HAP-1 (cell line): ENCODE measurements around the gene DLGAP1.

Experiments used
- DNase-seq, 2 experiments: peaks; one replicate each; pipeline ENCODE4 v3.0.0-alpha.2; 2016 to 2020; ENCODE audit warnings: low spot score in 2 of 2
- H3K27me3 ChIP-seq: fragments of 250-450 bp; sonication (Bioruptor Pico); 2 replicates; pipeline ENCODE4 v1.5.1; 2020; ENCODE audit warnings: low read depth, mild to moderate bottlenecking, moderate library complexity
- H3K36me3 ChIP-seq: fragments of 250-450 bp; sonication (Bioruptor Pico); replicated peaks from 2 replicates; pipeline ENCODE4 v1.5.1; 2020; ENCODE audit warnings: mild to moderate bottlenecking
- H3K4me1 ChIP-seq: fragments of 250-450 bp; sonication (Bioruptor Pico); 2 replicates; pipeline ENCODE4 v1.5.1; 2020; ENCODE audit warnings: mild to moderate bottlenecking
- H3K4me3 ChIP-seq: fragments of 250-450 bp; sonication (Bioruptor Pico); 2 replicates; pipeline ENCODE4 v1.5.1; 2020; ENCODE audit warnings: mild to moderate bottlenecking, moderate library complexity
- H3K9me3 ChIP-seq: fragments of 250-450 bp; sonication (Bioruptor Pico); 2 replicates; pipeline ENCODE4 v1.5.1; 2020; ENCODE audit warnings: mild to moderate bottlenecking, moderate library complexity
- in situ Hi-C: fragments of 300-500 bp; cut with MboI; formaldehyde crosslinking; loops from 3 replicates; pipeline ENCODE4 v1.14.3; 2020; ENCODE audit warnings: low sequenced_read_pairs, inconsistent platforms, mixed read lengths

The DLGAP1 gene

GRCh38 chr18:3721771-3722648 lies 733.1 kb downstream of the DLGAP1 start:
- Histone ChIP-seq H3K4me1 (peaks cover 21% of the 10 kb centered on the region), H3K27me3 (no peaks in the 10 kb centered on the region), H3K4me3 (no peak overlapping the region), H3K9me3 (no peaks in the 10 kb centered on the region), H3K36me3 (no peaks in the 10 kb centered on the region)
- peak; percentile 64 to 91 for DNase-seq
- in situ Hi-C loops, result loop anchor here (25.0 kb wide), 1 partner anchor 1340 kb away; no protein-coding TSS in a partner anchor

- DNase-seq, result peak in 1 of 2 experiments; percentile 18
- H3K9me3 ChIP-seq, result no peaks in the 10 kb centered on the region
- no peak overlapping the region for H3K4me3 ChIP-seq
- no peaks in the 10 kb centered on the region for H3K27me3 ChIP-seq
- in situ Hi-C loops, result loop anchor here (25.0 kb wide), 1 partner anchor 1341 kb away; no protein-coding TSS in a partner anchor
- H3K4me1 ChIP-seq, result peaks cover 23% of the 10 kb centered on the region
- no peaks in the 10 kb centered on the region for H3K36me3 ChIP-seq
Measured at GRCh38 chr18:3720818-3721545, 734.1 kb downstream of the DLGAP1 start.

GRCh38 chr18:3720159-3720558 lies 734.9 kb downstream of the DLGAP1 start:
- in situ Hi-C loops, result loop anchor here (25.0 kb wide), 1 partner anchor 1342 kb away; no protein-coding TSS in a partner anchor
- Histone ChIP-seq H3K4me1 (peaks cover 32% of the 10 kb centered on the region), H3K36me3 (no peaks in the 10 kb centered on the region), H3K27me3 (no peaks in the 10 kb centered on the region), H3K4me3 (no peak overlapping the region), H3K9me3 (no peaks in the 10 kb centered on the region)
- no peak for DNase-seq

GRCh38 chr18:3717376-3718025 lies 737.6 kb downstream of the DLGAP1 start:
- in situ Hi-C loops, result loop anchor here (25.0 kb wide), 1 partner anchor 1345 kb away; no protein-coding TSS in a partner anchor
- Histone ChIP-seq H3K27me3 (no peaks in the 10 kb centered on the region), H3K36me3 (no peaks in the 10 kb centered on the region), H3K4me1 (peaks cover 29% of the 10 kb centered on the region), H3K9me3 (no peaks in the 10 kb centered on the region), H3K4me3 (no peak overlapping the region)
- no peak for DNase-seq

- Histone ChIP-seq H3K27me3 (no peaks in the 10 kb centered on the region), H3K4me1 (peaks cover 18% of the 10 kb centered on the region), H3K9me3 (no peaks in the 10 kb centered on the region), H3K4me3 (no peak overlapping the region), H3K36me3 (no peaks in the 10 kb centered on the region)
- in situ Hi-C loops, result loop anchor here (25.0 kb wide), 1 partner anchor 1346 kb away; no protein-coding TSS in a partner anchor
- no peak for DNase-seq
Measured at GRCh38 chr18:3716116-3716660, 738.9 kb downstream of the DLGAP1 start.

- Histone ChIP-seq H3K9me3 (no peaks in the 10 kb centered on the region), H3K4me3 (no peak overlapping the region), H3K27me3 (no peaks in the 10 kb centered on the region), H3K4me1 (peaks cover 15% of the 10 kb centered on the region), H3K36me3 (no peaks in the 10 kb centered on the region)
- DNase-seq, result peak; percentile 18 to 72
- in situ Hi-C loops, result loop anchor here (25.0 kb wide), 1 partner anchor 1347 kb away; no protein-coding TSS in a partner anchor
Measured at GRCh38 chr18:3715231-3716080, 739.7 kb downstream of the DLGAP1 start.

GRCh38 chr18:3713708-3714107 lies 741.4 kb downstream of the DLGAP1 start:
- peaks cover 15% of the 10 kb centered on the region for H3K4me1 ChIP-seq

GRCh38 chr18:3713166-3713565 lies 741.9 kb downstream of the DLGAP1 start:
- no peaks in the 10 kb centered on the region for H3K27me3 ChIP-seq
- H3K36me3 ChIP-seq, result no peaks in the 10 kb centered on the region
- no peaks in the 10 kb centered on the region for H3K9me3 ChIP-seq
- DNase-seq, result no peak
- peaks cover 15% of the 10 kb centered on the region for H3K4me1 ChIP-seq
- in situ Hi-C loops, result loop anchor here (25.0 kb wide), 1 partner anchor 1349 kb away; no protein-coding TSS in a partner anchor
- no peak overlapping the region for H3K4me3 ChIP-seq

More at GRCh38 chr18:3713708-3714107, 741.4 kb downstream of the DLGAP1 start:
- no peaks in the 10 kb centered on the region for H3K27me3 ChIP-seq
- H3K9me3 ChIP-seq, result no peaks in the 10 kb centered on the region
- no peak overlapping the region for H3K4me3 ChIP-seq
- DNase-seq, result no peak
- no peaks in the 10 kb centered on the region for H3K36me3 ChIP-seq
- in situ Hi-C loops, result loop anchor here (25.0 kb wide), 1 partner anchor 1349 kb away; no protein-coding TSS in a partner anchor

GRCh38 chr18:3712491-3712890 lies 742.6 kb downstream of the DLGAP1 start:
- Histone ChIP-seq H3K4me3 (no peak overlapping the region), H3K9me3 (no peaks in the 10 kb centered on the region), H3K36me3 (no peaks in the 10 kb centered on the region), H3K27me3 (no peaks in the 10 kb centered on the region), H3K4me1 (peaks cover 15% of the 10 kb centered on the region)
- no peak for DNase-seq
- in situ Hi-C loops, result loop anchor here (25.0 kb wide), 1 partner anchor 1350 kb away; no protein-coding TSS in a partner anchor

- Histone ChIP-seq H3K9me3 (no peaks in the 10 kb centered on the region), H3K4me3 (no peak overlapping the region), H3K36me3 (no peaks in the 10 kb centered on the region), H3K4me1 (peaks cover 11% of the 10 kb centered on the region), H3K27me3 (no peaks in the 10 kb centered on the region)
- DNase-seq, result no peak
- in situ Hi-C loops, result loop anchor here (25.0 kb wide), 1 partner anchor 1351 kb away; no protein-coding TSS in a partner anchor
Measured at GRCh38 chr18:3710712-3711301, 744.3 kb downstream of the DLGAP1 start.

- no peaks in the 10 kb centered on the region for H3K9me3 ChIP-seq
Measured at GRCh38 chr18:3709205-3709604, 745.9 kb downstream of the DLGAP1 start.

More at GRCh38 chr18:3709205-3709604, 745.9 kb downstream of the DLGAP1 start:
- no peaks in the 10 kb centered on the region for H3K4me1 ChIP-seq
- H3K27me3 ChIP-seq, result no peaks in the 10 kb centered on the region
- no peak overlapping the region for H3K4me3 ChIP-seq
- in situ Hi-C loops, result loop anchor here (10.0 to 25.0 kb wide), 2 partner anchors 156 to 1353 kb away; no protein-coding TSS in a partner anchor
- no peak for DNase-seq
- H3K36me3 ChIP-seq, result no peaks in the 10 kb centered on the region
